Activated naive CD8-positive, alpha-beta T cell treated with anti-CD3 and anti-CD28 coated beads for 36 hours (primary cell): Measurements from ENCODE around the gene NPB. TPM values are rescaled to one million over a fixed set of nuclear protein-coding genes. Genes with fewer than 3 reads are reported as not detected.
A peak's percentile ranks its signal among the peaks of the same experiment; 100 is the strongest.
"Not testable (repeated sequence)": the region's sequence is repeated elsewhere in the genome, so short reads cannot be mapped to it uniquely, and the experiment has no call there.

Experiments
- DNase-seq: peaks from one replicate; pipeline ENCODE4 v3.0.0; 2021
- H3K27ac Mint-ChIP-seq: one replicate; pipeline ENCODE4 v1.8.0; 2022; ENCODE audit warnings: mild to moderate bottlenecking, moderate library complexity, mixed read lengths
- H3K27me3 Mint-ChIP-seq: one replicate; pipeline ENCODE4 v1.8.0; 2022; ENCODE audit warnings: mild to moderate bottlenecking, mixed read lengths
- H3K36me3 Mint-ChIP-seq: one replicate; pipeline ENCODE4 v1.8.0; 2021; ENCODE audit warnings: mild to moderate bottlenecking, mixed read lengths
- H3K4me1 Mint-ChIP-seq: one replicate; pipeline ENCODE4 v1.8.0; 2021; ENCODE audit warnings: mixed read lengths
- H3K4me3 Mint-ChIP-seq: one replicate; pipeline ENCODE4 v1.8.0; 2022; ENCODE audit warnings: mild to moderate bottlenecking, moderate library complexity, mixed read lengths
- H3K9me3 Mint-ChIP-seq: one replicate; pipeline ENCODE4 v1.8.0; 2022; ENCODE audit warnings: mixed read lengths
- total RNA-seq, 2 experiments: library from RNA; stranded (reverse); gene quantifications; one replicate each; pipeline ENCODE4 v1.2.3, GENCODE V29; 2021

Gene NPB
- total RNA-seq, 2 experiments from 2014 or later = 0.47 TPM; not detected in 1

- peaks cover 5% of the 10 kb centered on the region for H3K36me3 Mint-ChIP-seq
- DNase-seq = peak; percentile 94
- H3K27ac Mint-ChIP-seq = peak within 1 kb of the TSS; percentile 42
Observed at GRCh38 chr17:81911277-81911961, 9.4 kb downstream of the NPB start, which contains the start of gene PCYT2. TSS of gene PCYT2 (minus strand) at chr17:81911399. CDS start at chr17:81911355, 44 bp downstream.

GRCh38 chr17:81911969-81912368 is 9.9 kb downstream of the NPB start:
- Mint-ChIP-seq H3K4me1 (peaks cover 12% of the 10 kb centered on the region), H3K36me3 (peaks cover 8% of the 10 kb centered on the region), H3K27me3 (no peaks in the 10 kb centered on the region), H3K9me3 (no peaks in the 10 kb centered on the region), H3K4me3 (peak overlapping the region; percentile 57), H3K27ac (peak overlapping the region; percentile 42)
- no peak for DNase-seq

More at GRCh38 chr17:81911277-81911961, 9.4 kb downstream of the NPB start, which contains the start of gene PCYT2:
- Mint-ChIP-seq H3K4me1 (peaks cover 8% of the 10 kb centered on the region), H3K27me3 (no peaks in the 10 kb centered on the region), H3K9me3 (no peaks in the 10 kb centered on the region), H3K4me3 (peak within 1 kb of the TSS; percentile 83)

- H3K36me3 Mint-ChIP-seq = peaks cover 8% of the 10 kb centered on the region
- DNase-seq = no peak
- H3K27ac Mint-ChIP-seq = no peak overlapping the region
- H3K27me3 Mint-ChIP-seq = no peaks in the 10 kb centered on the region
- peaks cover 14% of the 10 kb centered on the region for H3K4me1 Mint-ChIP-seq
- no peaks in the 10 kb centered on the region for H3K9me3 Mint-ChIP-seq
- H3K4me3 Mint-ChIP-seq = no peak overlapping the region
Observed at GRCh38 chr17:81912441-81913309, 10.6 kb downstream of the NPB start.

- Mint-ChIP-seq H3K4me1 (peaks cover 16% of the 10 kb centered on the region), H3K27ac (no peak overlapping the region)
Observed at GRCh38 chr17:81913394-81914102, 11.5 kb downstream of the NPB start.

GRCh38 chr17:81914103-81914850 is 12.2 kb downstream of the NPB start:
- H3K4me1 Mint-ChIP-seq = peaks cover 21% of the 10 kb centered on the region
- no peak for DNase-seq
- H3K4me3 Mint-ChIP-seq = no peak overlapping the region
- H3K36me3 Mint-ChIP-seq = peaks cover 8% of the 10 kb centered on the region
- H3K27ac Mint-ChIP-seq = no peak overlapping the region
- no peaks in the 10 kb centered on the region for H3K9me3 Mint-ChIP-seq
- no peaks in the 10 kb centered on the region for H3K27me3 Mint-ChIP-seq

More at GRCh38 chr17:81913394-81914102, 11.5 kb downstream of the NPB start:
- Mint-ChIP-seq H3K4me3 (no peak overlapping the region), H3K36me3 (peaks cover 8% of the 10 kb centered on the region), H3K9me3 (no peaks in the 10 kb centered on the region), H3K27me3 (no peaks in the 10 kb centered on the region)
- DNase-seq = no peak

- DNase-seq = no peak
- Mint-ChIP-seq H3K4me1 (peaks cover 21% of the 10 kb centered on the region), H3K4me3 (no peak overlapping the region), H3K36me3 (peaks cover 8% of the 10 kb centered on the region), H3K27me3 (no peaks in the 10 kb centered on the region), H3K27ac (no peak overlapping the region), H3K9me3 (no peaks in the 10 kb centered on the region)
Observed at GRCh38 chr17:81915331-81915730, 13.3 kb downstream of the NPB start.

- peaks cover 13% of the 10 kb centered on the region for H3K36me3 Mint-ChIP-seq
- DNase-seq = no peak
- no peaks in the 10 kb centered on the region for H3K27me3 Mint-ChIP-seq
- no peak overlapping the region for H3K27ac Mint-ChIP-seq
- H3K4me3 Mint-ChIP-seq = peak overlapping the region; percentile 82
- peaks cover 18% of the 10 kb centered on the region for H3K4me1 Mint-ChIP-seq
- H3K9me3 Mint-ChIP-seq = no peaks in the 10 kb centered on the region
Observed at GRCh38 chr17:81916234-81917001, 14.4 kb downstream of the NPB start.

GRCh38 chr17:81917565-81918332 is 15.7 kb downstream of the NPB start, which contains the start of gene SIRT7:
TSS of gene SIRT7 (minus strand) at chr17:81918176. CDS start at chr17:81918131, 45 bp downstream.
- no peaks in the 10 kb centered on the region for H3K27me3 Mint-ChIP-seq
- peak within 1 kb of the TSS; percentile 75 for H3K27ac Mint-ChIP-seq
- H3K36me3 Mint-ChIP-seq = peaks cover 15% of the 10 kb centered on the region
- H3K4me1 Mint-ChIP-seq = peaks cover 18% of the 10 kb centered on the region
- H3K9me3 Mint-ChIP-seq = no peaks in the 10 kb centered on the region
- peak within 1 kb of the TSS; percentile 88 for H3K4me3 Mint-ChIP-seq
- peak; percentile 82 for DNase-seq

- DNase-seq, H3K9me3 Mint-ChIP-seq, H3K27me3 Mint-ChIP-seq: not testable (repeated sequence)
- Mint-ChIP-seq H3K36me3 (peaks cover 12% of the 10 kb centered on the region), H3K4me1 (peaks cover 18% of the 10 kb centered on the region), H3K27ac (peak overlapping the region; percentile 45), H3K4me3 (peak overlapping the region; percentile 88)
Observed at GRCh38 chr17:81918333-81918669, 16.3 kb downstream of the NPB start.

GRCh38 chr17:81918832-81919545 is 17.0 kb downstream of the NPB start:
- Mint-ChIP-seq H3K4me1 (peaks cover 18% of the 10 kb centered on the region), H3K4me3 (no peak overlapping the region), H3K27me3 (no peaks in the 10 kb centered on the region), H3K9me3 (no peaks in the 10 kb centered on the region), H3K27ac (peak overlapping the region; percentile 42), H3K36me3 (peaks cover 10% of the 10 kb centered on the region)
- DNase-seq = no peak

- Mint-ChIP-seq H3K9me3 (no peaks in the 10 kb centered on the region), H3K27ac (peak overlapping the region; percentile 4), H3K27me3 (no peaks in the 10 kb centered on the region), H3K4me1 (peaks cover 20% of the 10 kb centered on the region), H3K36me3 (peaks cover 10% of the 10 kb centered on the region), H3K4me3 (no peak overlapping the region)
- no peak for DNase-seq
Observed at GRCh38 chr17:81920612-81921536, 18.8 kb downstream of the NPB start.

- Mint-ChIP-seq H3K27me3 (no peaks in the 10 kb centered on the region), H3K4me3 (no peak overlapping the region), H3K9me3 (no peaks in the 10 kb centered on the region), H3K36me3 (peaks cover 10% of the 10 kb centered on the region), H3K4me1 (peaks cover 23% of the 10 kb centered on the region), H3K27ac (no peak overlapping the region)
- DNase-seq = no peak
Observed at GRCh38 chr17:81921537-81921862, 19.5 kb downstream of the NPB start.
